GM10266 (cell line): ENCODE measurements around the gene PHC2.

ENCODE experiments used
- DNase-seq: peaks from one replicate; pipeline ENCODE4 v3.0.0; 2012; ENCODE audit errors: extremely low spot score
- TF ChIP-seq, protein P1 (sequence below): IDR thresholded peaks from 2 replicates; pipeline ENCODE4 v1.5.1; 2012; ENCODE audit warnings: mild to moderate bottlenecking, low read depth; ENCODE audit not compliant: control insufficient read depth, insufficient read depth; ENCODE audit errors: missing control alignments

PHC2 gene

DNA sequence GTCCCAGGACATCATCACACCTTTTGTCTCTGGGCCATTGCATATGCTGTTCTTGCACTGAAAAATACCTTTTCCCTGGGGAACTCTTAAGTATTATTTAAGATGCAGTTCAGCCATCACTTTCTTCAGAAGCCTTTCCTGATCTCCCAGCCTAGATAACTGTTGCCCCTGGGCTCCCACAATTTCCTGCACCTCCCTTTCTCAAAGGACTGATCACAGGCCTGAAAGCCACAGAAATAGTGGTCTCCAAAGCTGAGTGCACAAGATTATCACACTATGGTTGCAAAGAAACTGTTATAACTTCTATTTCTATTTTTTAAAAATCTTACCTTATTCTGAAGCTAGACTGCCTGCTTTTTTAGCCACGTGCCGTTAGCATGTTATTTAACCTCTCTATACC, 38.8 kb upstream of the PHC2 start:
- TF ChIP-seq, protein P1, sequence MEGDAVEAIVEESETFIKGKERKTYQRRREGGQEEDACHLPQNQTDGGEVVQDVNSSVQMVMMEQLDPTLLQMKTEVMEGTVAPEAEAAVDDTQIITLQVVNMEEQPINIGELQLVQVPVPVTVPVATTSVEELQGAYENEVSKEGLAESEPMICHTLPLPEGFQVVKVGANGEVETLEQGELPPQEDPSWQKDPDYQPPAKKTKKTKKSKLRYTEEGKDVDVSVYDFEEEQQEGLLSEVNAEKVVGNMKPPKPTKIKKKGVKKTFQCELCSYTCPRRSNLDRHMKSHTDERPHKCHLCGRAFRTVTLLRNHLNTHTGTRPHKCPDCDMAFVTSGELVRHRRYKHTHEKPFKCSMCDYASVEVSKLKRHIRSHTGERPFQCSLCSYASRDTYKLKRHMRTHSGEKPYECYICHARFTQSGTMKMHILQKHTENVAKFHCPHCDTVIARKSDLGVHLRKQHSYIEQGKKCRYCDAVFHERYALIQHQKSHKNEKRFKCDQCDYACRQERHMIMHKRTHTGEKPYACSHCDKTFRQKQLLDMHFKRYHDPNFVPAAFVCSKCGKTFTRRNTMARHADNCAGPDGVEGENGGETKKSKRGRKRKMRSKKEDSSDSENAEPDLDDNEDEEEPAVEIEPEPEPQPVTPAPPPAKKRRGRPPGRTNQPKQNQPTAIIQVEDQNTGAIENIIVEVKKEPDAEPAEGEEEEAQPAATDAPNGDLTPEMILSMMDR, result no peak
- no peak for DNase-seq

DNA sequence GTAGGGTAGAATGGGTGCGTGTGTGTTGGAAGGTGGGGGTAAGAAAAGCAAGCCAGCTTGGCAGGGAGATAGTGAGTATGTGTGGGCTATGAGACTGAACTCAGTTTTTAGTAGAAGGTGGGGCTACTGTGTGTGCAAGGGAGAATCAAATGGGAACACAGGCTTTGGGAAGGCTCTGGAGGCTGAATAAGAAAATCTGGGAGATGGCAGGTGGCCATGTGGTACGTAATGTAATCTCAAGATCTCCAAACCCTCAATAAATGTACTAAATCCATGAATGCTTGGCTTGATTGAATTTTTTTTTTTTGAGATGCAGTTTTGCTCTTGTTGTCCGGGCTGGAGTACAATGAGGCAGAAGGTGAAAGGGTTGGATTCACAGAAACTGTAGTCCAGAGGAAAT, 38.1 kb upstream of the PHC2 start:
- DNase-seq, result no peak
- TF ChIP-seq, protein P1, result no peak

DNA sequence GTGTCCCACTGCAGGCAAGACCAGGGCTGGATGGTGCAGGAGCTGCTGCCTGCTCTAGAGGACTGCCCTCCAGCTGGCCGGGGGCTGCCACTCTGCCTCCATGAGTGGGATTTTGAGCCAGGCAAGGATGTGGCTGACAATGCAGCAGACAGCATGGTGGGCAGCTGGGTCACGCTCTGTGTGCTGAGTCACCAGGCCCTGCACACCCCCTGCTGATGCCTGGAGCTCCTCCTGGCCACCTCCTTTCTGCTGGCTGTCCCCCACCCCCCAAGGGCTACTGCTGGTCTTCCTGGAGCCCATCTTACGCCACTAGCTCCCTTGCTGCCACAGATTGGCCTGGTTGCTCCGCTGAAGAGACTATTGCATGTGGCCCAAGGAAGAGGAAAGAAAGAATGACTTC, 37.6 kb upstream of the PHC2 start:
- DNase-seq, result no peak
- TF ChIP-seq, protein P1, result no peak

DNA sequence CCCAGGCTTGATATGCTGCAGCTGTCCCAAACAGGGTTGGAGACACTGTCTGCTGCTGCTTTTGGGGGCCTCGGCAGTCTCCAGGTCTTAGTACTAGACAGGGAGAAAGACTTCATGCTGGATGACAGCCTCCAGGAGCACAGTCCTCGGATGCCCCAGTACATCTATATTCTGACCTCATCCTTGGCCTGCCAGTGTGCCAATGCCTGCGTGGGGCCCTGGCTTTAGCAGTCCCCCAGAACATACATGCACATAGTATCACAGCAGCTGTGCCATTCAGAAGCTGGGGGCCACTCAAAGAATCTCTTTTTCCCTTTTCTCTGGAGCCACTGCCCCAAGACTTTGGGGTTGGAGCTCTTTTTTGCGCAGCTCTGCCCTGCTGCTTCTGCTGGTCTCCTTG, 37.1 kb upstream of the PHC2 start:
- DNase-seq, result no peak
- TF ChIP-seq, protein P1, result no peak

DNA sequence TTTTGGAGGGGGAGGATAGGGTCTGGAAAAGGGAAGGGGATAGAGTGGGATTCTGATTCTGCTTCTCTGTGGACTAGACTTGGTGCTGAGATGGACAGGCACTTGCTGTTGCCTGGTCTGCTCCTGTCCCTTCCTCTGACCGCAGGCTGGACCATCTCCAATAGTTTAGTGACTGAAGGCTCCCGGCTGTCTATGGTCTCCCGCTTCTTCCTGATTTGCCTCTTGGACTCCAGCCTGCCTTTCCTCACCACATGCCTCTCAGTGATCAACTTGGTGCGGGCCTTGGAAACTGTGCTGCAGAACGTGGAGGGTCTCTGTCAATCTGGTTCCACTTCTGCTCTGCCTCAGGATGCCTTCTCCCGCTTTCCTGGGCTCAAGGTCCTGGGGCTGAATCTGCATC, 35.3 kb upstream of the PHC2 start:
- DNase-seq, result no peak
- TF ChIP-seq, protein P1, result no peak

DNA sequence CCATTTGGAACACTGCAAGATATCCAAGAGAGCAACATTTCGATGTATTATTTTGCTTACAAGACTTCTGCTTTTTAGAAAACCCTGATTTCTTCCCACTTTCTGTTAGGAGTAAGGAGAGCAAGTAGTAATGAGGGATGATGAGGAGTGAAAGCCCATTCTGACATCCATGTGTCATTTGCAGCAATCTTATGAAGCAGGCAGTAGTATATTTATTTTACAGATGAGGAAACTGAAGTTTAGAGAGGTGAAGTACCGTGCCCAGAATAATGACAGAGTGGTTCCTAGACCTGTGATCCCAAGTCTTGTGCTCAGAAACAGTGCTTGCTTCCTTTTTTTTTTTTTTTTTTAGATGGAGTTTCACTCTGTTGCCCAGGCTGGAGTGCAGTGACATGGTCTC, 34.4 kb upstream of the PHC2 start:
- DNase-seq, result no peak
- TF ChIP-seq, protein P1, result no peak

DNA sequence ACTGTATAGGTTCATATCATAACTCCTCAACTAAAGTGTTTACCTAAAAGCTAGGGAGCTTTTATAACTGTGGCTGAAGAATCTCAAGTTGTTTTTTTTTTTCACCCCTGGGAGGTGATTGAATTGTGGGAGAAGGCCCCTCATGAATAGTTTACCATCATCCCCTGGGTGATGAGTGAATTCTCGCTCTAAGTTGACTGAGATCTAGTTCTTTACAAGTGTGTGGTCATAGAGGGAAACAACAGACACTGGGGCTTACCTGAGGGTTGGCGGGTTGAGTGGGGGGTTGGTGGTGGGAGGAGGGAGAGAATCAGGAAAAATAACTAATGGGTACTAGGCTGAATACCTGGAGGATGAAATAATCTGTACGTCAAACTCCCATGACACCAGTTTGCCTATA, 33.7 kb upstream of the PHC2 start:
- no peak for DNase-seq
- TF ChIP-seq, protein P1, result no peak
